Prostate gland (tissue), 2 donors: Measurements from ENCODE around the gene ERP44. TPM values are rescaled to one million over a fixed set of nuclear protein-coding genes. Genes with fewer than 3 reads are reported as not detected.

Experiments used
- DNase-seq: peaks from one replicate; pipeline ENCODE4 v3.0.0-alpha.2; 2019; ENCODE audit warnings: low spot score
- H3K27ac ChIP-seq, 2 donors: fragments of 200-600 bp; sonication (generic); 2 replicates each; pipeline ENCODE4 v1.5.1; 2017 to 2019
- H3K27me3 ChIP-seq: fragments of 200-600 bp; sonication (generic); replicated peaks from 2 replicates; pipeline ENCODE4 v1.5.1; 2019; ENCODE audit not compliant: insufficient read depth
- H3K36me3 ChIP-seq, 2 donors: fragments of 200-600 bp; sonication (generic); 1 replicate in 1 of 2; 2 replicates in 1 of 2; pipeline versions ENCODE4 v1.5.1 to v1.8.1; 2017 to 2019
- H3K4me1 ChIP-seq: fragments of 200-600 bp; sonication (generic); replicated peaks from 2 replicates; pipeline ENCODE4 v1.5.1; 2019
- H3K4me3 ChIP-seq, 2 donors: fragments of 200-600 bp; sonication (generic); 2 replicates each; pipeline ENCODE4 v1.5.1; 2017 to 2019
- H3K9me3 ChIP-seq: fragments of 200-600 bp; sonication (generic); 2 replicates; pipeline ENCODE4 v1.5.1; 2017
- POLR2A ChIP-seq: fragments of 450-650 bp; IDR thresholded peaks from one replicate; pipeline ENCODE4 v1.6.1; 2016; ENCODE audit warnings: antibody characterized with exemption, mild to moderate bottlenecking
- POLR2AphosphoS5 ChIP-seq: sonication (generic); formaldehyde crosslinking; IDR thresholded peaks from one replicate; pipeline ENCODE4 v1.6.1; 2017; ENCODE audit warnings: antibody characterized with exemption
- WGBS: methylation state at CpG from one replicate; pipeline ENCODE4 v1.1.5; 2018; 5-methylcytosine and 5-hydroxymethylcytosine counted together
- intact Hi-C: fragments of 100-400 bp; cut with DNase I; formaldehyde crosslinking; loops from one replicate; pipeline ENCODE4 v1.14.2; 2022
- total RNA-seq, 2 donors: library from RNA; depleted of rRNA; stranded (reverse); fragments of >200 nt; gene quantifications; one replicate each; pipeline ENCODE4 v1.1.0, GENCODE V29; 2016
- TF ChIP-seq, protein P1 (sequence below), 4 experiments: fragments of 200-600 bp in 2 of 4; fragments of 450-650 bp in 2 of 4; sonication (generic) in 2 of 4; IDR thresholded peaks; 1 replicate in 3 of 4; 2 replicates in 1 of 4; pipeline ENCODE4 v1.5.1; 2016 to 2019; ENCODE audit warnings: antibody characterized with exemption in 4 of 4, mild to moderate bottlenecking in 2 of 4, moderate library complexity in 2 of 4

ERP44 gene
- total RNA-seq, 2 donors from 2014 or later = 16.6 to 20.6 TPM

DNA sequence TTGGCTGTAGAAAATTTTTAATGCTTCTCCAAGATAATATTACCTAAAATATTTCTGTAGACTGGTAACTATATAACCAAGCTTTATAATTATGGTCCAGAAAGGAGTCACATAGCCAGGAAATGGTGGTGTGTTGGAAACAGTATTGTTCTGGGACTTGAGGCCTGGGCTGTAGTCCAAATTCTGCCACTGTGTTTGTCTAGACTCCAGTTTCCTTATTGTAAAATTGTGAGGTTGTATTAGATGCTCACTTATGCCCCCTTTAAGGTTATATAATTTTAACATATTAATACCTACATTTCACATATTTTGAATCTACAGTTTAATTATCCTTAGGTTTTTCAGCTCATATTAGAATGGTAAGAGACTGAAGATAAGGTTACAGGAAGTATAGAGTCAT lies 149.9 kb downstream of the ERP44 start:
- intact Hi-C loops = no loop called here
- TF ChIP-seq, protein P1, sequence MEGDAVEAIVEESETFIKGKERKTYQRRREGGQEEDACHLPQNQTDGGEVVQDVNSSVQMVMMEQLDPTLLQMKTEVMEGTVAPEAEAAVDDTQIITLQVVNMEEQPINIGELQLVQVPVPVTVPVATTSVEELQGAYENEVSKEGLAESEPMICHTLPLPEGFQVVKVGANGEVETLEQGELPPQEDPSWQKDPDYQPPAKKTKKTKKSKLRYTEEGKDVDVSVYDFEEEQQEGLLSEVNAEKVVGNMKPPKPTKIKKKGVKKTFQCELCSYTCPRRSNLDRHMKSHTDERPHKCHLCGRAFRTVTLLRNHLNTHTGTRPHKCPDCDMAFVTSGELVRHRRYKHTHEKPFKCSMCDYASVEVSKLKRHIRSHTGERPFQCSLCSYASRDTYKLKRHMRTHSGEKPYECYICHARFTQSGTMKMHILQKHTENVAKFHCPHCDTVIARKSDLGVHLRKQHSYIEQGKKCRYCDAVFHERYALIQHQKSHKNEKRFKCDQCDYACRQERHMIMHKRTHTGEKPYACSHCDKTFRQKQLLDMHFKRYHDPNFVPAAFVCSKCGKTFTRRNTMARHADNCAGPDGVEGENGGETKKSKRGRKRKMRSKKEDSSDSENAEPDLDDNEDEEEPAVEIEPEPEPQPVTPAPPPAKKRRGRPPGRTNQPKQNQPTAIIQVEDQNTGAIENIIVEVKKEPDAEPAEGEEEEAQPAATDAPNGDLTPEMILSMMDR (IDR thresholded peaks at IDR 0.05) = no peak
- TF ChIP-seq POLR2AphosphoS5 (no peak), POLR2A (no peak)

DNA sequence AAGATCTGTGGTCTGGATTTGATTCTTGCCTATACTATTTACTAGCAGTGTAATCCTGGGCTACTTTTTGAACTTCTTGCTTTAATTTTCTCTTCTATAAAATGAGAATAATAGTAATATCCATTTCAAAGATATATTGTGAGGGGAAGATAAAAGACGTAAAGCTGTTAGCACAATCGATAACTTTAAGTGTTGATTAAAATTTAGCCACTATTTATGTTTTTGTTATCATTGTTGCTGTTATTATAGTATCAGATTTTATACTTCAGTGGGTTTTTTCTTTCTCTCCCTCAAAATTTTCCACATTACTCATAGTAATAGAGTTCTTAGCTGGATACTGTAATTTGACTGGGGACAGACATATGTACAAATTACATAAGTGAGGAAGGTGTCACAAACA lies 150.3 kb downstream of the ERP44 start:
- 87% methylated on average over 2 of the region's 2 CpGs for WGBS
- DNase-seq = no peak
- Histone ChIP-seq H3K27ac (no peak overlapping the region), H3K27me3 (no peaks in the 10 kb centered on the region), H3K4me1 (no peaks in the 10 kb centered on the region), H3K36me3 (no peaks in the 10 kb centered on the region), H3K9me3 (no peaks in the 10 kb centered on the region), H3K4me3 (no peak overlapping the region)
- TF ChIP-seq, protein P1 (IDR thresholded peaks at IDR 0.05) = no peak
- TF ChIP-seq POLR2AphosphoS5 = no peak
- no peak for TF ChIP-seq POLR2A
- intact Hi-C loops = no loop called here

More for the DNA sequence above, 149.9 kb downstream of the ERP44 start:
- Histone ChIP-seq H3K9me3 (no peaks in the 10 kb centered on the region), H3K4me1 (no peaks in the 10 kb centered on the region), H3K27me3 (no peaks in the 10 kb centered on the region), H3K4me3 (no peak overlapping the region), H3K36me3 (no peaks in the 10 kb centered on the region), H3K27ac (no peak overlapping the region)
- DNase-seq = no peak

DNA sequence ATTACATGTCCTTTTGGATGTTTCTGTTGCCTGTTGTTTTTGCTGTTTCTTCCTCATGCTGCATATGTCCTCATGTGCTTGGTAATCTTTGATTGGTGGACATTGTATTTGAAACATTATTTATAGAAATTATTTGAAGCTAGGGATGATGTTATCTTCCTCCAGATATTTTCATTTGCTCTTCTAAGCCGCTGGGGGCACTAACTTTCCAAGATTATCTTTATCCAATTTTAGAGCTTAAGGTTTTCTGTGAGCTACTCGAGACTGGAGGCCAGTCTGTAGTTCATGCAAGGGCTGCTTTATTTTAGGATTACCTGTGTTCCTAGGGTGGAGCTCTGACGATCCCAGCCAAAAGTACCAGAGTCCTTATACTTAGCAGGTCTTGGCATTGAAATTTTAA lies 151.4 kb downstream of the ERP44 start:
- H3K4me1 ChIP-seq = no peaks in the 10 kb centered on the region
- no peaks in the 10 kb centered on the region for H3K9me3 ChIP-seq
- DNase-seq = no peak
- WGBS = 71% methylated on average over 3 of the region's 3 CpGs
- no peaks in the 10 kb centered on the region for H3K27me3 ChIP-seq
- no peak overlapping the region for H3K4me3 ChIP-seq
- no peak for TF ChIP-seq POLR2A
- TF ChIP-seq POLR2AphosphoS5 = no peak
- TF ChIP-seq, protein P1 (IDR thresholded peaks at IDR 0.05) = no peak
- intact Hi-C loops = no loop called here
- H3K27ac ChIP-seq = no peak overlapping the region
- H3K36me3 ChIP-seq = no peaks in the 10 kb centered on the region

- Histone ChIP-seq H3K36me3 (no peaks in the 10 kb centered on the region), H3K9me3 (no peaks in the 10 kb centered on the region), H3K27me3 (no peaks in the 10 kb centered on the region), H3K4me1 (no peaks in the 10 kb centered on the region), H3K27ac (no peak overlapping the region), H3K4me3 (no peak overlapping the region)
- DNase-seq = no peak
- TF ChIP-seq, protein P1 (IDR thresholded peaks at IDR 0.05) = no peak
- TF ChIP-seq POLR2A = no peak
- no peak for TF ChIP-seq POLR2AphosphoS5
- 98% methylated on average over 4 of the region's 4 CpGs for WGBS
- intact Hi-C loops = no loop called here
Observed at GRCh38 chr9:99936947-99937587, 161.7 kb downstream of the ERP44 start.

DNA sequence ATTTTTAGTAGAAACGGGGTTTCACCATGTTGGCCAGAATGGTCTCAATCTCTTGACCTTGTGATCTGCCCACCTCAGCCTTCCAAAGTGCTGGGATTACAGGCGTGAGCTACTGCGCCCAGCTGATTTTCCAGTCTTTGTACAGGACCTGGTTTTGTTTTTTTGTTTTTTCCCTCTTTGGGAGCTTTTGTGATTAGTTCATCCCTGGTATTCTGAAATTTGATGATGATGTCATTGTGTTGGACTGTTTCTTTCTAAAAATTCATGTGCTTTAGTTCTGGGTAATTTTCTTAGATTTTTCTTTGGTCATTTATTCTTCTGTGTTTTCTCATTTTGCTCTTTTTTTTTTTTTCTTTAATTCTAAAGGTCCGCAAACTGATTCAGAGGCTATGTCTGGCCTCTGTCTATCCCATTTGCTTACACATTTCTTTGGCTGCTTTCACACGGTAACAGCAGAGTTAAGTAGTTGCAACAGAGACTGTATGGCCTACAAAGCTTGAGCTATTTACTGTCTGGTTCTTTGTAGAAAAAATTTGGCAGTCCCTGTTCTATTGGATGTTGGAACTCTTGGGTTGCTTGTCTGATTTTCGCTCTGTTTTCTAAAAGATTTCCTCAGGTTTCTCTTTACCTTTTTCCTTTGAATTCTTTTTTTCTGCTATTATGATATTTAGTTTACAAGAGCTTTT lies 167.5 kb downstream of the ERP44 start:
- H3K27me3 ChIP-seq = no peaks in the 10 kb centered on the region
- H3K4me3 ChIP-seq = no peak overlapping the region
- 96% methylated on average over 6 of the region's 6 CpGs for WGBS
- H3K4me1 ChIP-seq = no peaks in the 10 kb centered on the region
- no peaks in the 10 kb centered on the region for H3K9me3 ChIP-seq
- no peaks in the 10 kb centered on the region for H3K36me3 ChIP-seq
- intact Hi-C loops = no loop called here
- DNase-seq = no peak
- TF ChIP-seq POLR2AphosphoS5 (no peak), POLR2A (no peak)
- TF ChIP-seq, protein P1 (IDR thresholded peaks at IDR 0.05) = no peak
- no peak overlapping the region for H3K27ac ChIP-seq
